A549 (cell line): ENCODE measurements around the gene REC114. TPM values are rescaled to one million over a fixed set of nuclear protein-coding genes. Genes with fewer than 3 reads are reported as not detected.
"Not testable (repeated sequence)": the region's sequence is repeated elsewhere in the genome, so short reads cannot be mapped to it uniquely, and the experiment has no call there.

Experiments
- ATAC-seq, 2 experiments: fragments of 200-7000 bp in 1 of 2; fragments of >200 bp in 1 of 2; cut with Nextera tagmentation in 1 of 2; cut with Tn5 transposase in 1 of 2; 3 replicates each; pipeline versions ENCODE4 v1.8.0 to v1.9.1; 2018 to 2020; ENCODE audit warnings: mild to moderate bottlenecking in 1 of 2, moderate library complexity in 1 of 2
- CTCF ChIA-PET: fragments of 300-600 bp; sonication (Branson Sonifier 250); formaldehyde crosslinking; extraction: SDS; loops from one replicate; lab custom pipeline; 2021; ENCODE audit warnings: antibody characterized with exemption, inconsistent platforms; lab: Yijun Ruan, JAX
- POLR2A ChIA-PET: fragments of 350-600 bp; formaldehyde crosslinking; extraction: SDS; loops from one replicate; lab custom pipeline; 2021; ENCODE audit warnings: antibody characterized with exemption, inconsistent platforms; lab: Yijun Ruan, JAX
- DNase-seq, 2 experiments: peaks; one replicate each; pipeline versions ENCODE4 v3.0.0 to v3.0.0-alpha.2; 2011 to 2016; ENCODE audit warnings: low read depth in 1 of 2, low spot score in 1 of 2
- FAIRE-seq: peaks from 2 replicates; lab custom pipeline; 2011; peaks lifted over from hg19 to GRCh38; lab: Jason Lieb, UNC
- H3K27ac ChIP-seq, 2 experiments: fragments of >200 bp; sonication (Bioruptor Twin); formaldehyde crosslinking; 3 replicates each; pipeline ENCODE4 v1.5.1; 2016 to 2017
- H3K4me1 ChIP-seq: fragments of >200 bp; sonication (Bioruptor Twin); formaldehyde crosslinking; 3 replicates; pipeline ENCODE4 v1.6.1; 2016
- H3K4me2 ChIP-seq: fragments of >200 bp; sonication (Bioruptor Twin); formaldehyde crosslinking; 3 replicates; pipeline ENCODE4 v1.6.1; 2016
- H3K4me3 ChIP-seq: fragments of >200 bp; sonication (Bioruptor Twin); formaldehyde crosslinking; 3 replicates; pipeline ENCODE4 v1.5.1; 2016
- H3K9me3 ChIP-seq: fragments of >200 bp; sonication (Bioruptor Twin); formaldehyde crosslinking; 3 replicates; pipeline ENCODE4 v1.6.1; 2016
- ATOH8 ChIP-seq: fragments of 250-450 bp; sonication (Bioruptor Pico); IDR thresholded peaks from 2 replicates; pipeline ENCODE4 v1.5.0; 2020; ENCODE audit warnings: low read depth, mild to moderate bottlenecking, moderate library complexity
- E2F6 ChIP-seq: IDR thresholded peaks from 2 replicates; pipeline ENCODE4 v1.6.1; 2012; ENCODE audit warnings: low read depth, borderline replicate concordance
- EHF ChIP-seq: fragments of 250-450 bp; sonication (Bioruptor Pico); IDR thresholded peaks from 2 replicates; pipeline ENCODE4 v1.5.0; 2020; ENCODE audit warnings: mild to moderate bottlenecking
- FOSL2 ChIP-seq, 2 experiments: fragments of 450-650 bp in 1 of 2; fragments of >200 bp in 1 of 2; sonication (Bioruptor Twin) in 1 of 2; formaldehyde crosslinking; IDR thresholded peaks; 2 replicates each; pipeline versions ENCODE4 v1.5.0 to v1.6.1; 2016 to 2020; ENCODE audit warnings: mild to moderate bottlenecking in 1 of 2, moderate library complexity in 1 of 2
- HOXB13 ChIP-seq: fragments of 250-450 bp; sonication (Bioruptor Pico); IDR thresholded peaks from 2 replicates; pipeline ENCODE4 v1.5.0; 2020; ENCODE audit warnings: low read depth, mild to moderate bottlenecking, moderate library complexity
- KDM1A ChIP-seq: fragments of 200-600 bp; sonication (generic); IDR thresholded peaks from 2 replicates; pipeline ENCODE4 v1.6.1; 2016; ENCODE audit warnings: low read depth, mild to moderate bottlenecking
- MAX ChIP-seq: IDR thresholded peaks from 2 replicates; pipeline ENCODE4 v1.6.1; 2012
- MAZ ChIP-seq: fragments of 150-350 bp; IDR thresholded peaks from 2 replicates; pipeline ENCODE4 v1.6.1; 2014; ENCODE audit warnings: antibody characterized with exemption, low read depth, low read length, borderline replicate concordance
- MYC ChIP-seq: IDR thresholded peaks from 2 replicates; pipeline ENCODE4 v1.6.1; 2012; ENCODE audit warnings: mild to moderate bottlenecking, inconsistent platforms, low read length, improper control_type of control experiment, borderline replicate concordance
- NFE2L2 ChIP-seq: fragments of 150-350 bp; conservative IDR thresholded peaks from 2 replicates; pipeline ENCODE4 v1.6.1; 2014; ENCODE audit warnings: low read length
- RARB ChIP-seq: fragments of 250-450 bp; sonication (Bioruptor Pico); IDR thresholded peaks from 2 replicates; pipeline ENCODE4 v1.8.0; 2021; ENCODE audit warnings: mild to moderate bottlenecking, moderate library complexity
- RNF2 ChIP-seq: fragments of 200-600 bp; sonication (generic); IDR thresholded peaks from 2 replicates; pipeline ENCODE4 v1.6.1; 2016; ENCODE audit warnings: low read depth, mild to moderate bottlenecking, antibody characterized with exemption, moderate library complexity, borderline replicate concordance
- TFCP2L1 ChIP-seq: fragments of 250-450 bp; sonication (Bioruptor Pico); IDR thresholded peaks from 2 replicates; pipeline ENCODE4 v1.5.0; 2021; ENCODE audit warnings: mild to moderate bottlenecking
- TP53 ChIP-seq: fragments of 250-450 bp; sonication (Bioruptor Pico); IDR thresholded peaks from 2 replicates; pipeline ENCODE4 v1.5.0; 2021; ENCODE audit warnings: mild to moderate bottlenecking, moderate library complexity
- USF2 ChIP-seq: fragments of 450-650 bp; IDR thresholded peaks from 2 replicates; pipeline ENCODE4 v1.6.1; 2014; ENCODE audit warnings: antibody characterized with exemption
- ZFP36 ChIP-seq: fragments of 450-650 bp; IDR thresholded peaks from 2 replicates; pipeline ENCODE4 v1.6.1; 2014; ENCODE audit warnings: borderline replicate concordance; ENCODE audit not compliant: partially characterized antibody
- WGBS: methylation state at CpG from one replicate; pipeline ENCODE4 v1.1.6; 2017; ENCODE audit errors: missing lambda C conversion rate; 5-methylcytosine and 5-hydroxymethylcytosine counted together
- polyA plus RNA-seq, 4 experiments: library from polyadenylated mRNA; depleted of rRNA in 3 of 4; stranded (reverse); fragments of >200 nt; fragmentation: RNase III in 1 of 4; extraction: RNeasy Plus Mini Kit Qiagen cat#74134 plus additional on column Dnase treatment in 1 of 4; gene quantifications; 2 replicates in 3 of 4; 3 replicates in 1 of 4; pipeline ENCODE4 v1.2.3, GENCODE V29; 2011 to 2017

The REC114 gene
- polyA plus RNA-seq, 2 of the 4 experiments (the other 2 are of a cell fraction) = not detected

- Histone ChIP-seq H3K4me3 (no peak overlapping the region), H3K27ac (no peak overlapping the region), H3K9me3 (no peaks in the 10 kb centered on the region), H3K4me2 (no peak overlapping the region), H3K4me1 (no peaks in the 10 kb centered on the region)
- DNase-seq (no peak), FAIRE-seq (no peak), ATAC-seq (no peak)
- no peak for TF ChIP-seq FOSL2 (IDR thresholded peaks at IDR 0.05)
- no peak for TF ChIP-seq FOSL2 (CRISPR knock-in tag; IDR thresholded peaks at IDR 0.05)
- TF ChIP-seq USF2 = no peak
- no peak for TF ChIP-seq EHF (CRISPR knock-in tag)
- TF ChIP-seq TFCP2L1 (CRISPR knock-in tag) = no peak
- no peak for TF ChIP-seq ATOH8 (CRISPR knock-in tag)
- CTCF ChIA-PET = interaction anchor here (0.6 to 1.8 kb wide), 7 partner anchors 19 to 328 kb away, joined by 3 to 7 read pairs (median 3); no protein-coding TSS in a partner anchor
- 89% methylated on average over 1 of the region's 1 CpG for WGBS
- POLR2A ChIA-PET = no interaction called here
Observed at GRCh38 chr15:73573037-73573436, 130.1 kb downstream of the REC114 start.

GRCh38 chr15:73573572-73573971 is 130.6 kb downstream of the REC114 start:
- TF ChIP-seq MYC (no peak), MAZ (no peak), KDM1A (no peak), E2F6 (no peak)
- DNase-seq = no peak
- Histone ChIP-seq H3K4me1 (no peaks in the 10 kb centered on the region), H3K9me3 (no peaks in the 10 kb centered on the region), H3K4me2 (no peak overlapping the region), H3K4me3 (no peak overlapping the region), H3K27ac (no peak overlapping the region)
- no peak for ATAC-seq
- ChIA-PET POLR2A (no interaction called here), CTCF (interaction anchor here (0.6 to 1.8 kb wide), 10 partner anchors 9 to 329 kb away, joined by 3 to 11 read pairs (median 4); no protein-coding TSS in a partner anchor)
- 91% methylated on average over 9 of the region's 9 CpGs for WGBS
- FAIRE-seq = no peak

- H3K4me2 ChIP-seq = no peak overlapping the region
- CTCF ChIA-PET = interaction anchor here (0.8 to 1.4 kb wide), 3 partner anchors 11 to 60 kb away, joined by 3 to 6 read pairs (median 3); no protein-coding TSS in a partner anchor
- TF ChIP-seq NFE2L2 (no peak), ZFP36 (no peak), RNF2 (no peak), TP53 (CRISPR knock-in tag) (no peak), RARB (no peak), HOXB13 (no peak), MAX (no peak), TFCP2L1 (CRISPR knock-in tag) (no peak)
- no peak overlapping the region for H3K4me3 ChIP-seq
- ATAC-seq = no peak
- no peak overlapping the region for H3K27ac ChIP-seq
- POLR2A ChIA-PET = no interaction called here
- H3K9me3 ChIP-seq = no peaks in the 10 kb centered on the region
- no peaks in the 10 kb centered on the region for H3K4me1 ChIP-seq
- no peak for FAIRE-seq
- 93% methylated on average over 3 of the region's 3 CpGs for WGBS
- no peak for DNase-seq
Observed at GRCh38 chr15:73575636-73576247, 132.8 kb downstream of the REC114 start.

- H3K4me1 ChIP-seq, H3K9me3 ChIP-seq, H3K4me3 ChIP-seq, FAIRE-seq, CTCF ChIA-PET, ATAC-seq, DNase-seq, H3K27ac ChIP-seq, POLR2A ChIA-PET, H3K4me2 ChIP-seq: not testable (repeated sequence)
Observed at GRCh38 chr15:73577593-73577992, 134.6 kb downstream of the REC114 start.
